Testis (tissue), 3 donors: Measurements from ENCODE around the gene RIPK3. TPM values are rescaled to one million over a fixed set of nuclear protein-coding genes. Genes with fewer than 3 reads are reported as not detected.

ENCODE experiments used
- DNase-seq: peaks from one replicate; pipeline ENCODE4 v3.0.0-alpha.2; 2019
- H3K27ac ChIP-seq, 2 donors: fragments of 200-600 bp; sonication (generic); one replicate each; pipeline ENCODE4 v1.5.1; 2019
- H3K27me3 ChIP-seq: fragments of 200-600 bp; sonication (generic); one replicate; pipeline ENCODE4 v1.5.1; 2019
- H3K36me3 ChIP-seq: fragments of 200-600 bp; sonication (generic); one replicate; pipeline ENCODE4 v1.5.1; 2017; ENCODE audit warnings: low read depth; ENCODE audit errors: missing control alignments
- H3K4me1 ChIP-seq: fragments of 200-600 bp; sonication (generic); one replicate; pipeline ENCODE4 v1.5.1; 2019
- H3K4me3 ChIP-seq, 2 donors: fragments of 200-600 bp; sonication (generic); one replicate each; pipeline ENCODE4 v1.5.1; 2017 to 2019
- H3K9me3 ChIP-seq: fragments of 200-600 bp; sonication (generic); one replicate; pipeline ENCODE4 v1.5.1; 2017
- POLR2A ChIP-seq: fragments of 450-650 bp; IDR thresholded peaks from one replicate; pipeline ENCODE4 v1.6.1; 2017; ENCODE audit warnings: antibody characterized with exemption, mild to moderate bottlenecking, moderate library complexity
- WGBS, 2 donors: methylation state at CpG; one replicate each; pipeline ENCODE4 v1.1.5; 2018; 5-methylcytosine and 5-hydroxymethylcytosine counted together
- intact Hi-C: fragments of 100-400 bp; cut with DNase I; formaldehyde crosslinking; loops from one replicate; pipeline ENCODE4 v1.15.1; 2023; ENCODE audit warnings: low total_unique reads
- polyA plus RNA-seq: library from polyadenylated mRNA; stranded (reverse); fragments of 350-450 nt; fragmentation: Illumina TruSeq; extraction: RNeasy Lipid Tissue Mini Kit (QIAGEN cat#74804); gene quantifications from one replicate; pipeline ENCODE4 v1.2.3, GENCODE V29; 2014; ENCODE audit warnings: low read depth, low replicate concordance; ENCODE audit not compliant: insufficient read depth
- total RNA-seq, 2 donors: library from RNA; depleted of rRNA; stranded (reverse); fragments of >200 nt; gene quantifications; one replicate each; pipeline ENCODE4 v1.2.3, GENCODE V29; 2016
- TF ChIP-seq, protein P1 (sequence below), 3 experiments: fragments of 450-650 bp in 2 of 3; fragments of 200-600 bp in 1 of 3; sonication (generic) in 1 of 3; IDR thresholded peaks; one replicate each; pipeline ENCODE4 v1.5.1; 2016 to 2019; ENCODE audit warnings: antibody characterized with exemption in 3 of 3, mild to moderate bottlenecking in 2 of 3, moderate library complexity in 1 of 3

Gene RIPK3
- total and polyA plus RNA-seq, 3 donors from 2014 or later, result 2.8 to 11.3 (median 3.2) TPM

GRCh38 chr14:24300326-24300980 is 39.3 kb downstream of the RIPK3 start:
- intact Hi-C loops, result loop anchor here (5.0 kb wide), 1 partner anchor 58 kb away; the partner anchor contains the start of gene TINF2
- DNase-seq, result no peak
- H3K27ac ChIP-seq, result no peak overlapping the region
- H3K4me3 ChIP-seq, result peak overlapping the region; percentile 73 to 89
- WGBS, 2 donors, result 19 to 22% methylated on average over 16 of the region's 16 CpGs
- no peaks in the 10 kb centered on the region for H3K9me3 ChIP-seq
- H3K4me1 ChIP-seq, result peaks cover 9% of the 10 kb centered on the region
- H3K27me3 ChIP-seq, result no peaks in the 10 kb centered on the region
- TF ChIP-seq POLR2A, result no peak
- TF ChIP-seq, protein P1, sequence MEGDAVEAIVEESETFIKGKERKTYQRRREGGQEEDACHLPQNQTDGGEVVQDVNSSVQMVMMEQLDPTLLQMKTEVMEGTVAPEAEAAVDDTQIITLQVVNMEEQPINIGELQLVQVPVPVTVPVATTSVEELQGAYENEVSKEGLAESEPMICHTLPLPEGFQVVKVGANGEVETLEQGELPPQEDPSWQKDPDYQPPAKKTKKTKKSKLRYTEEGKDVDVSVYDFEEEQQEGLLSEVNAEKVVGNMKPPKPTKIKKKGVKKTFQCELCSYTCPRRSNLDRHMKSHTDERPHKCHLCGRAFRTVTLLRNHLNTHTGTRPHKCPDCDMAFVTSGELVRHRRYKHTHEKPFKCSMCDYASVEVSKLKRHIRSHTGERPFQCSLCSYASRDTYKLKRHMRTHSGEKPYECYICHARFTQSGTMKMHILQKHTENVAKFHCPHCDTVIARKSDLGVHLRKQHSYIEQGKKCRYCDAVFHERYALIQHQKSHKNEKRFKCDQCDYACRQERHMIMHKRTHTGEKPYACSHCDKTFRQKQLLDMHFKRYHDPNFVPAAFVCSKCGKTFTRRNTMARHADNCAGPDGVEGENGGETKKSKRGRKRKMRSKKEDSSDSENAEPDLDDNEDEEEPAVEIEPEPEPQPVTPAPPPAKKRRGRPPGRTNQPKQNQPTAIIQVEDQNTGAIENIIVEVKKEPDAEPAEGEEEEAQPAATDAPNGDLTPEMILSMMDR (IDR thresholded peaks at IDR 0.05), result no peak
- no peaks in the 10 kb centered on the region for H3K36me3 ChIP-seq

- Histone ChIP-seq H3K4me3 (peak within 1 kb of the TSS; percentile 73 to 89), H3K27ac (peak within 1 kb of the TSS; percentile 65 to 82), H3K27me3 (no peaks in the 10 kb centered on the region), H3K9me3 (no peaks in the 10 kb centered on the region), H3K36me3 (no peaks in the 10 kb centered on the region), H3K4me1 (peaks cover 9% of the 10 kb centered on the region)
- intact Hi-C loops, result loop anchor here (5.0 kb wide), 1 partner anchor 57 kb away; the partner anchor contains the start of gene TINF2
- TF ChIP-seq, protein P1 (IDR thresholded peaks at IDR 0.05), result peak in 1 of 3 experiments; percentile 25
- TF ChIP-seq POLR2A, result no peak
- WGBS, 2 donors, result 1% methylated on average over 12 to 74 of the region's 75 CpGs
- peak; percentile 95 for DNase-seq
Measured at GRCh38 chr14:24299255-24300191, 40.3 kb downstream of the RIPK3 start, which contains the start of the genes DHRS1 and NOP9. Gene DHRS1, minus strand, starts transcription at chr14:24299780. Its CDS starts 674 bp downstream, at chr14:24299106. Gene NOP9, plus strand, starts transcription at chr14:24299850. Its CDS starts 105 bp downstream, at chr14:24299955.

GRCh38 chr14:24298892-24299254 is 40.9 kb downstream of the RIPK3 start:
- DNase-seq, result no peak
- Histone ChIP-seq H3K4me3 (peak overlapping the region; percentile 73 to 89), H3K27me3 (no peaks in the 10 kb centered on the region), H3K4me1 (peaks cover 9% of the 10 kb centered on the region), H3K9me3 (no peaks in the 10 kb centered on the region), H3K36me3 (no peaks in the 10 kb centered on the region), H3K27ac (peak overlapping the region; percentile 65 to 82)
- intact Hi-C loops, result no loop called here
- TF ChIP-seq, protein P1 (IDR thresholded peaks at IDR 0.05), result no peak
- no peak for TF ChIP-seq POLR2A
- WGBS, 2 donors, result 39 to 46% methylated on average over 7 of the region's 7 CpGs

DNA sequence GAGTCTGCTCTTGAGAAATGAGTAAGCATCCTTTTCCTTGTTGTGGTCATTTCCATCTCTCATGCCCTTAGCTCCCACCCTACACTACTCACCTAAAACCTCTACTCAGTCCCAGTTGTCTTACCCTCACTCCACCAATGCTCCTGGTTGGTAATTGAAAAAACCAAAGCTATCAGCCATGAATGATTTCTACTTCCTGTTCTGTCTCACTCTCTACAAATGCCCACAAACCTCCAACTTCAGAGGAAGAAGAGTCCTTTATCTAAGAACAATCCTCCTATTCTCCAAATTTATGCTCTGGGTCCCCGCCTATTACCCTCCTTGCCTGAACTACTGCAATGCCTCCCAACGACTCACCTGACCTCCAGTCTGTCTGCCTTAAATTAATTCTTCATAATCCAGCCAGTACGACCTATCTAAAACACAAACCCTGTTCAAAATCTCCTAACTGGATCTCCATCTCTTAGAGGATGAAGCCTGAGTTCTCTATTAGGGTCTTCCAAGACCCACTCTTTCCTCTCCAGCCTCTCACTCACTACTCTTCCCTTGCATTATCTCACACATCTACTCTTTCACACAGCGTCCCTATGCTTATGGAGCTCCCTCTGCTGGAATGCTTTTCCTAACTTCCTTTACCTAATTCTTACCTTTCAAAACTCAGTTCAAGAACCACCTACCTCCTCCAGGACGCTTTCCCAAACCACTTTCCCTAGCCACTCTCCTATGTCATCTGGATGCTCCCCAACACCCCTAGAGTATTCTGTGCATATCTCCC is 42.4 kb downstream of the RIPK3 start:
- H3K4me3 ChIP-seq, result no peak overlapping the region
- TF ChIP-seq, protein P1 (IDR thresholded peaks at IDR 0.05), result no peak
- TF ChIP-seq POLR2A, result no peak
- no peaks in the 10 kb centered on the region for H3K27me3 ChIP-seq
- no peaks in the 10 kb centered on the region for H3K36me3 ChIP-seq
- peaks cover 9% of the 10 kb centered on the region for H3K4me1 ChIP-seq
- DNase-seq, result no peak
- WGBS, 2 donors, result 64 to 66% methylated on average over 5 of the region's 5 CpGs
- no peaks in the 10 kb centered on the region for H3K9me3 ChIP-seq
- no peak overlapping the region for H3K27ac ChIP-seq
- intact Hi-C loops, result no loop called here
